Posterior vena cava (tissue), 2 donors: Measurements from ENCODE around the gene ZDHHC14. TPM values are rescaled to one million over a fixed set of nuclear protein-coding genes. Genes with fewer than 3 reads are reported as not detected.

Experiments used
- DNase-seq: peaks from one replicate; pipeline ENCODE4 v3.0.0-alpha.2; 2020; ENCODE audit warnings: low spot score
- intact Hi-C, 2 donors: fragments of 100-400 bp; cut with DNase I; formaldehyde crosslinking; loops; one replicate each; pipeline versions ENCODE4 v1.14.1 to v1.14.2; 2022 to 2023
- total RNA-seq, 2 donors: library from RNA; stranded (reverse); fragmentation: NEBNext Ultra II Directional; extraction: Animal tissue kit (Norgen Biotek cat#: 25700); gene quantifications; one replicate each; pipeline ENCODE4 v1.2.1, GENCODE V29; 2021
- donor health status: DM: yes; HTN: yes; CAD: no.
- donor health status: DM: yes; HTN: yes; CAD: no.

The ZDHHC14 gene
- total RNA-seq, 2 donors from 2014 or later, result 12.2 to 14.8 TPM

DNA sequence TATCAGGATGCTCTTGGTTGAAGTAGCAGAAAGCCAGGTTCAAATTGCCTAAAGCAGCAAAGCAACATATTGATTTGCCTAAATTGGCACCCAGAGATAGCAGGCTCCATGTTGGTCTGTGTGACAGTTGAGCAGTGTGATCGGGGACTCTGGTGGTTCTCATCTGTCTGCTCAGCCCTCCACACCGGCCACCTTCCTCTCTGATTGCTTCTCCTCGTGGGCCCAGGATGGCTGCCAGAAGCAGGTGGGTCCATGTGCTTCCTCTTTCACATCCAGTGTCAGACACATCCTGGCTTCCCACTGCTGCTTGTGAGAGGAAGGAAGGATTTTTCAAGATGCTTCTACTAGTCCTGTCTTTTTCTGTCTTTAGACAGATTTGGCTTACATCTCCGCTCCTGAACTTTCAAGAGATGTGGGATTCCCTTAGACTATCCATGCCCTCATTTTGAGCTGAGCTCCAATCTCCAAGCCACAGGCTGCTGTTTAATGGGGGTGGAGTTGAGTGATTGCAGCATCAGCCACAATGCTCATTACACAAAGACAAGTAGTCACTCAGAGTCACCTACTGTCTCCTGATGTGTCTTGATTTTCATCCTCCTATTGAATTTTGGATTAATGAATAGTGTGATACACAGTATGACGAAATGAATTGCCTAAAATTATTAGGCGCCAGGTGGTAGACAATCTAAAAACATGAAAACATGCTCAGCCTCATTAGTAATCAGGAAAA is 122.2 kb downstream of the ZDHHC14 start:
- no peak for DNase-seq

DNA sequence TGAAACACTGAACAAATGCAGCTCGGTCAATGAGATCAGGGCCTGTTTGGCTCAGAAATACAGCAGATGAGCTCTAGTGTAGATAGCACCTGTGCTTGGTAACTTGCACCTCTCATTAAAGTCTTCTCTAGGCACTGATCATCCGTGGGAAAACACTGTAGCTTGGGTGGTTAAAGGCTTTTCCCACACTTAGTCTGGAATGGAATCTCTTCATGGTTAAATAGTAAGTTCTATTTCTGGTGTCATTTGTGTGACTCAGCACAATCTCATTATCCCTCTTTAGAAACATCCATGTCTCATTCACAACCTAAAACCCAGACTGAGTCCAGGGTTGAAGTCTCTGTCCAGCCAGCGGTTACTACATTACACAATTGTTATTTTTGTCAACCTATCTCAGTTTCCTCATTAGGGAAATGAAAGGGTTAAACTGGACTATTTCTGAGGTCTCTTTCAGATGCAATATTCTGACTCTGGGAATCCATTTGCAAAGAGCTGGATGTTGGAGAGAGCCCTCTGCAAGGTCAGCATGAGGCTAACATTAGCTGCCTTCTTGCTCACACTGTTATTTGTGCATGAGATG is 125.0 kb downstream of the ZDHHC14 start:
- intact Hi-C loops, result no loop called here
- no peak for DNase-seq

More for the DNA sequence above, 122.2 kb downstream of the ZDHHC14 start:
- intact Hi-C loops, result no loop called here

- intact Hi-C loops, result no loop called here
- DNase-seq, result no peak
These were observed 129.6 kb downstream of the ZDHHC14 start for GRCh38 chr6:157510323-157511188.

DNA sequence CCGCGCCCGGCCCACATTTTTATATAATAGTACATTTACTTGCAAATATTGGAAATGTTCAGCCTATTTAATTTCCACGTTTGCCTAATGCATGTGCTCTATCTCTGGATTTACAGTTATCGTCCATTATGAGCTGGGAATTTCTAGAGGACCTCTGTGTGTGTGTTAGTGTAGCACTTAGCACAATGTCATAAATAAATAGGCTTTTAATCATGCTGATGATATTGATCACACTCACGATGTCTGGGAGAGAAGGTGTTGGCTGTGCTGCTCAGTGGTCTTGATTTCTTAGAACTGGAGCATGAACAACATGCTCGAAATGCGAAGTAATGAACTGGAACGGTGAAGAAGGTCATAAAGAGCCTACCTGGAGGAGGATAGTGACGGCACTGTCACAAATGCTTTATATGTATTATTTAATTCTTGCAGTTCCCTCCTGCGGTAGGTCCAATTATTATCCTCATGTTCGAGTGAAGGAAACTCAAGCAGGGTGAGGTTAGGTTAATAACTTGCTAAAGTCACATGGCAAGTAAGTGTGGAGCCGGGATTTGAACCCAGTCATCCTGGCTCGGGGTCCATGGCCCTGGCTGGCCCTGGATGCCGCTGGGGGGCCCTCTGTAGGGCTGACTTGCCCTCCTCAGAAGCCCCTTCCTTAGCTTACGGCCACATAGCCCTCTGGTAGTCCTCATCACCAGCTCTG is 130.8 kb downstream of the ZDHHC14 start:
- no peak for DNase-seq
- intact Hi-C loops, result no loop called here

- intact Hi-C loops, result no loop called here
These were observed 131.3 kb downstream of the ZDHHC14 start for GRCh38 chr6:157512382-157512682.

GRCh38 chr6:157513004-157513603 is 132.1 kb downstream of the ZDHHC14 start:
- DNase-seq, result no peak
- intact Hi-C loops, result no loop called here

More at GRCh38 chr6:157512382-157512682, 131.3 kb downstream of the ZDHHC14 start:
- no peak for DNase-seq

DNA sequence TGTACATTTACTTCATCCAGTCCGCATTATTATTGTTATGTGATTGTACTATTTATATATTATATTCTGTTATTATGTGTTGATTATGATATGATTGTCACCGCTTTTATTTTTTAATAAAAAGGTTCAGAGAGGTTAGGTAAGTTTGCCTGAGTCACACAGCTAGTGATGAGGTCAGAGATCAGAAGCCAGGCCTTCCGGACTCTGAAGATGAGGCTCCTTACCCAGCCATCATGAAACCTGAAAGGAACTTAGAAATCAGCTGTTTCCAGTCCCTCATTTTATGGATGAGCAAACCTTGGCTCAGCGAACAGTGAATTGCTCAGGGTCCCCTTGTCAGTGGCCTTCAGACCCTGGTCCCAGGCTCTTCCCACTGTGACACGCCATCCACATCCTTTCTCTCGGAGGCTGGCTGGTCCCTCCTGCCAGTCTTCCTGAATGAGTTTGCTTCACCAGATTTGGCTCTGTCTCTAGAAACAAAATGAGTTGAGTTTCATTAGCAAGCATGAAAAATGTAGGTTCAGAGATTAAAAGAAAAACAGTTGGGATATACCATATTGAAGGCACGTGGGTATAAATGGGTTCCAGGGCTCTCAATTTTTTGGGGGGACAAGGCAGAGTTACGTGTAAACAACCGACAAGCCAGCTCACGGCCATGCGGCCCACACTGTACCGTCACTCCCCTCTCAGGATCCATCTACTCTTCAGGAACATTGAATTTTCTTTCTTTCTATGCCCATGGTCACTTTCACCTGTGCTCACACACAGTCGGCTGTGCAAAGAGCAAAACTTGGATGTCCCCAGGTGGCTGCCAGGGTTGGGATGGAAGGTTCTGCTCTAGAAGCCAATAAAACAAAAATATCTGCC is 132.9 kb downstream of the ZDHHC14 start:
- intact Hi-C loops, result no loop called here
- no peak for DNase-seq

GRCh38 chr6:157514659-157515496 is 133.9 kb downstream of the ZDHHC14 start:
- intact Hi-C loops, result no loop called here
- DNase-seq, result no peak

DNA sequence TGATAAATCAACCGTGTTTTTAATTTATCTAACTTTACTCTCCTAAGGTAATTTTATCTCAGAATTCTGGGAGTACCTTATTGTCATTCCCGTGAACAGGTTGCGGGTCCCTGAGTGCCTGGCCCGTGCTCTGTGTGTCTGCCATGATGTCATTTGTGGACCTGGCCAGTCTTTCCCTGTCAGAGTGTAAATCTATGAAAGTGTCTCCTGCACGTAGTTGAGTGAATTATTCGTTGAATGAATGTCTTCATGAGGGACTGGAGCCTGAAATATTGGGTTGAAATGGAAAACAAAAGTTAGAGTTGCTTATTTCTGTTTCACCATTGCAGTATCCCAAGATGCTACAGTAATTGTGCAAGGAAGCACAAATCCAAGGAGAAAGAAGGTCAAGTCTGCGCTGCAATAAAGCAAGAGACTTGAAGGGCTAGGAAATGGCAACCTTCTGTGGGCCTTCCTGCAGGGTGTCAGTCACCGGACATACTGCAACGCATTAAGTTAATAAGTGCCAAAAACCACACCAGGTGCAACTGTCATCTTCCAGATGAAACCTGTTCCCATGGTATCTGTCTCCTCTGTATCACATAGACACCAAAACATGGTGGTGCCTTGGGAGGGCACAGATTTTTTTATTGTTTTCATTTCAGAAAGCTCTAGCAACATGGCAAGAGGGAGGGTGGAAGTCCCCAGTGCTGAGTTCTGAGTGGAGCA is 135.5 kb downstream of the ZDHHC14 start:
- intact Hi-C loops, result no loop called here
- no peak for DNase-seq

- intact Hi-C loops, result no loop called here
- DNase-seq, result no peak
These were observed 136.8 kb downstream of the ZDHHC14 start for GRCh38 chr6:157517601-157518359.

DNA sequence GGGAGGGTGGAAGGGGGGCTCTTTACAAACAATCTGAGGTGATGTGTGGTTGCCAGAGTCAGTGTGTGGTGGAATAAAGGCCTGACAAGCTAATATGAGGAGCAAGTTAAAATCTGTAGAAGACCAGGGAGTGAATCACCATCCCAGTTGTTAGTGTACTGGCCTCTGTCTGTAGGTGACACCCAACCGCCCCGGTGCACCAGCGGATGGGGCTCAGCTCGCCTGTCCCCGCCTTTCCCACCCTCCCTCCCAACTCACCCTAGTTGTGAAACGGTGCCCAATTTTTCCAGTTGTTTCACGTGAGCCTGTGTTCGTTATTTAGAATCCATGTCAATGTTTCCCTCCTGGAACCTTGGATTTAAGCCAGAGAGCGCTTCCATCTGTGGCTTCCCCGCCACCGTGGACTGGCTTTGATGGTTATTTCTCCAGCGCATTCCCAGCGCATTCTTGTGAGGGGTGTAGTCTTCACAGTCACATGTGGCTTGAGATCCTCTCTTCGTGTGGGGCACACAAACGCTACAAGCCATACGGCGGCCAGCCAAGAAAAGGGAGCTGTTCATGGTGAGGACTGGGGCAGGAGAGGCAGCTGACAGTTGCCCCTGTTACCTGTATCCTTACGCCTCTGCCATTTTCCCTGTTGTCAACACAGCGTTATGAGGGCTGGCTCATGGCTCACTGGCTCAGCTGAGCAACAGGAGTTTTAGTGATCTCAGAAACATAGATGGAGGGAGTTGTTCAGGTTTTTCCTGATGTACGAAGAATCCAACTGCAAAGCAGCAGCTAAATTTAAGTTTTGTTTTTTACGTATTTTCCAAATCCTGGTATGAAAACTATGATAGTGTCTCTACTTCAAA is 137.6 kb downstream of the ZDHHC14 start:
- no peak for DNase-seq
- intact Hi-C loops, result no loop called here

DNA sequence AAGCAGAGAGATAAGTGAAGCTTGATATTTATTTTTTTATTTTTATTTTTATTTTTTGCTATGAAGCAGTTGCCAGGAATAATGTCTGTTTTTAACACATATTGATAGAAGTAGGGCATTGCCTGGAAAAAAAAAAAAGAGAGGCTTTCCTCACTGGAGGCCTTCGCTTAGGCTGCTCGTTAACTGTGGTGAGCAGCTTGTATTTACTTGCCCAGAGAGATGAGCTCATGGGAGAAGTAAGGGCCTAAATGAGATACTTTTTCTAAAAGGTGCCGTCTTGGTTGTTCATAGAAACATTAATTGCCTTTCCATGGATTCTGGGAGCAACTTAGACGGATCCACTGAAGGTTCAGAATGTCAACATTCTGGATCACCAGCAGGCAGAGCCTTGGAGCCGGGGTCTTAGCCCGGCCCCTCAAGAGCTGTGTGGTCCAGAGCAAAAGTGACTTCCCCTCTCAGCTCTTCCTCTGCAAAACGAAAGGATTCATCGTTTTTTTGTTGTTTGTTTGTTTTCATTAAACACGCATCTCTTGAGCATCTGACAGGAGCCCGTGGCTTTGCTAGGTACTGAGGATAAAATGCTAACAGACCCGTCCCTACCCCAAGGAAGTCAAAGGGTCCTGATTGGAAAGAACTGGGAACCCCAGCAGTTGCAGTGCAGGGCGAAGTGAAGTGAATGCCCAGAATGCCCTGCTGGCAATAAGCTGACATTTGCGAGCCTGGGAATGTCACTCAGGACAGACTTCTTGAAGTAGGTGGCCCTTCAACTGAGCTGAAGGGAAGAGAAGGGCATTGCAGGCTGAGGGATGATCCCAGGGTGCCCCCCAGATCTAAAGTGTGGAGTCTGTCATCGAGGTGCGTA is 138.5 kb downstream of the ZDHHC14 start:
- DNase-seq, result no peak
- intact Hi-C loops, result no loop called here

GRCh38 chr6:157520117-157520406 is 139.1 kb downstream of the ZDHHC14 start:
- DNase-seq, result no peak
- intact Hi-C loops, result no loop called here

- DNase-seq, result no peak
- intact Hi-C loops, result no loop called here
These were observed 139.8 kb downstream of the ZDHHC14 start for GRCh38 chr6:157520596-157521361.
